ENCODE results near the gene HERC4. TPM values are rescaled to one million over a fixed set of nuclear protein-coding genes. Genes with fewer than 3 reads are reported as not detected.
"Not testable (repeated sequence)": the region's sequence is repeated elsewhere in the genome, so short reads cannot be mapped to it uniquely, and the experiment has no call there.

The HERC4 gene
- total RNA-seq, 1 donor from 2014 or later, result 59.4 TPM

GRCh38 chr10:67883710-67884312, 191.3 kb downstream of the HERC4 start:
- H3K36me3 Mint-ChIP-seq (ENCODE audit: unreplicated experiment), result peaks cover 16% of the 10 kb centered on the region
- peaks cover 25% of the 10 kb centered on the region for H3K4me1 Mint-ChIP-seq (ENCODE audit: unreplicated experiment)
- peak overlapping the region; percentile 88 for H3K4me3 Mint-ChIP-seq (ENCODE audit: unreplicated experiment)
- TF ChIP-seq CTCF (IDR thresholded peaks at IDR 0.05), result no peak
- no peaks in the 10 kb centered on the region for H3K9me3 Mint-ChIP-seq (ENCODE audit: unreplicated experiment)
- peak overlapping the region; percentile 95 for H3K27ac Mint-ChIP-seq (ENCODE audit: unreplicated experiment)
- no peaks in the 10 kb centered on the region for H3K27me3 Mint-ChIP-seq (ENCODE audit: unreplicated experiment)
- DNase-seq (ENCODE audit: extremely low spot score, unreplicated experiment), result no peak

GRCh38 chr10:67878133-67878532, 196.9 kb downstream of the HERC4 start:
- H3K27ac Mint-ChIP-seq (ENCODE audit: unreplicated experiment), result no peak overlapping the region
- H3K36me3 Mint-ChIP-seq (ENCODE audit: unreplicated experiment), result no peaks in the 10 kb centered on the region
- no peaks in the 10 kb centered on the region for H3K9me3 Mint-ChIP-seq (ENCODE audit: unreplicated experiment)
- DNase-seq (ENCODE audit: extremely low spot score, unreplicated experiment), result peak; percentile 63
- TF ChIP-seq CTCF (IDR thresholded peaks at IDR 0.05), result no peak
- no peaks in the 10 kb centered on the region for H3K27me3 Mint-ChIP-seq (ENCODE audit: unreplicated experiment)
- H3K4me3 Mint-ChIP-seq (ENCODE audit: unreplicated experiment), result no peak overlapping the region
- H3K4me1 Mint-ChIP-seq (ENCODE audit: unreplicated experiment), result no peaks in the 10 kb centered on the region

- not testable (repeated sequence) for H3K27me3 Mint-ChIP-seq (ENCODE audit: unreplicated experiment); H3K4me1 Mint-ChIP-seq (ENCODE audit: unreplicated experiment); H3K4me3 Mint-ChIP-seq (ENCODE audit: unreplicated experiment); H3K36me3 Mint-ChIP-seq (ENCODE audit: unreplicated experiment); H3K27ac Mint-ChIP-seq (ENCODE audit: unreplicated experiment); H3K9me3 Mint-ChIP-seq (ENCODE audit: unreplicated experiment)
- DNase-seq (ENCODE audit: extremely low spot score, unreplicated experiment), result peak; percentile 73
Observed at GRCh38 chr10:67877421-67877820, 197.7 kb downstream of the HERC4 start.

GRCh38 chr10:67875340-67876238, 199.5 kb downstream of the HERC4 start:
- H3K9me3 Mint-ChIP-seq (ENCODE audit: unreplicated experiment), result no peaks in the 10 kb centered on the region
- no peak overlapping the region for H3K4me3 Mint-ChIP-seq (ENCODE audit: unreplicated experiment)
- H3K27me3 Mint-ChIP-seq (ENCODE audit: unreplicated experiment), result no peaks in the 10 kb centered on the region
- no peak for DNase-seq (ENCODE audit: extremely low spot score, unreplicated experiment)
- no peak for TF ChIP-seq CTCF (IDR thresholded peaks at IDR 0.05)
- H3K4me1 Mint-ChIP-seq (ENCODE audit: unreplicated experiment), result no peaks in the 10 kb centered on the region
- H3K27ac Mint-ChIP-seq (ENCODE audit: unreplicated experiment), result no peak overlapping the region
- no peaks in the 10 kb centered on the region for H3K36me3 Mint-ChIP-seq (ENCODE audit: unreplicated experiment)

Other genes starting within 250 kb of the HERC4 start
- gene DNAJC12, start 237.1 kb downstream of the HERC4 start, total RNA-seq, result 9.5 and 12.0 TPM in 2 replicates
- gene SIRT1, start 190.6 kb downstream of the HERC4 start, total RNA-seq, result 23.9 and 25.6 TPM in 2 replicates
- 1.0 and 1.8 TPM in 2 replicates for gene MYPN, start 34.2 kb upstream of the HERC4 start, total RNA-seq
- gene ATOH7, start 156.8 kb upstream of the HERC4 start, total RNA-seq, result not detected in 2 replicates

All from osteocyte (in vitro differentiated cells).